ENCODE results near the gene PTGER4.

- TF ChIP-seq CTCF (IDR thresholded peaks at IDR 0.05; ENCODE audit: borderline replicate concordance, extremely low read depth, low read length, poor library complexity, severe bottlenecking) (no peak), EZH2 (IDR thresholded peaks at IDR 0.05; ENCODE audit: borderline replicate concordance, low read depth, low read length, severe bottlenecking) (no peak)
Measured at GRCh38 chr5:40714001-40714400, 34.3 kb downstream of the PTGER4 start.
